IMR-90 (cell line): ENCODE data around the gene STAT3. TPM values are rescaled to one million over a fixed set of nuclear protein-coding genes. Genes with fewer than 3 reads are reported as not detected.

Experiments used
- ATAC-seq: fragments of 200-7000 bp; cut with Tn5 transposase; 2 replicates; pipeline ENCODE4 v1.9.1; 2020; ENCODE audit warnings: low read depth, mild to moderate bottlenecking, moderate library complexity
- BruUV-seq: library from RNA; stranded (reverse); fragments of 400-500 nt; replicated peaks from 2 replicates; lab custom pipeline; 2021; lab: Mats Ljungman, UMichigan
- CTCF ChIA-PET: fragments of 300-600 bp; formaldehyde crosslinking; extraction: SDS; loops from one replicate; lab custom pipeline; 2021; ENCODE audit warnings: antibody characterized with exemption; lab: Yijun Ruan, JAX
- POLR2A ChIA-PET: fragments of 300-600 bp; sonication (Branson Sonifier 250); formaldehyde crosslinking; loops from one replicate; lab custom pipeline; 2022; ENCODE audit warnings: antibody characterized with exemption; ENCODE audit not compliant: unreplicated experiment; lab: Charles Lee
- DNase-seq: peaks from one replicate; pipeline ENCODE4 v3.0.0; 2013
- H2AFZ ChIP-seq: replicated peaks from 2 replicates; pipeline ENCODE3; 2013; ENCODE audit warnings: low read length, mild to moderate bottlenecking; ENCODE audit not compliant: poor library complexity
- H2AK5ac ChIP-seq: 2 replicates; pipeline ENCODE4 v1.6.1; 2013; ENCODE audit warnings: low read depth, low read length, inconsistent platforms
- H2AK9ac ChIP-seq: replicated peaks from 2 replicates; pipeline ENCODE3; 2013; ENCODE audit warnings: mild to moderate bottlenecking, low read depth, low read length, moderate library complexity; ENCODE audit not compliant: poor library complexity
- H2BK120ac ChIP-seq: 2 replicates; pipeline ENCODE4 v1.6.1; 2013; ENCODE audit warnings: low read depth, low read length, inconsistent platforms
- H2BK15ac ChIP-seq: 3 replicates; pipeline ENCODE4 v1.6.1; 2013; ENCODE audit warnings: low read depth, low read length, inconsistent platforms
- H2BK20ac ChIP-seq: 2 replicates; pipeline ENCODE4 v1.6.1; 2013; ENCODE audit warnings: low read depth, mild to moderate bottlenecking, inconsistent platforms, low read length, moderate library complexity
- H2BK5ac ChIP-seq: 2 replicates; pipeline ENCODE4 v1.6.1; 2013; ENCODE audit warnings: mild to moderate bottlenecking, low read depth, low read length, inconsistent platforms; ENCODE audit not compliant: poor library complexity, severe bottlenecking
- H3K14ac ChIP-seq: replicated peaks from 2 replicates; pipeline ENCODE4 v1.6.1; 2013; ENCODE audit warnings: low read depth, low read length, inconsistent platforms
- H3K18ac ChIP-seq: 2 replicates; pipeline ENCODE4 v1.6.1; 2013; ENCODE audit warnings: low read depth, low read length, control low read depth
- H3K23ac ChIP-seq: 2 replicates; pipeline ENCODE4 v1.6.1; 2013; ENCODE audit warnings: low read depth, low read length, inconsistent platforms
- H3K27ac ChIP-seq: 2 replicates; pipeline ENCODE4 v1.5.1; 2013; ENCODE audit warnings: mild to moderate bottlenecking, control low read depth, low read length; ENCODE audit not compliant: insufficient read depth
- H3K27me3 ChIP-seq: 2 replicates; pipeline ENCODE4 v1.6.1; 2013; ENCODE audit warnings: low read length; ENCODE audit not compliant: control insufficient read depth, insufficient read depth
- H3K36me3 ChIP-seq: 2 replicates; pipeline ENCODE4 v1.6.1; 2013; ENCODE audit warnings: low read length, mixed read lengths; ENCODE audit not compliant: control insufficient read depth, insufficient read depth
- H3K4ac ChIP-seq: 2 replicates; pipeline ENCODE4 v1.6.1; 2013; ENCODE audit warnings: low read depth, low read length, inconsistent platforms
- H3K4me1 ChIP-seq: 2 replicates; pipeline ENCODE4 v1.6.1; 2013; ENCODE audit warnings: low read length, mixed read lengths; ENCODE audit not compliant: control insufficient read depth, insufficient read depth
- H3K4me2 ChIP-seq: 2 replicates; pipeline ENCODE4 v1.6.1; 2013; ENCODE audit warnings: low read depth, mild to moderate bottlenecking, control low read depth, low read length, moderate library complexity
- H3K4me3 ChIP-seq: 2 replicates; pipeline ENCODE4 v1.5.1; 2013; ENCODE audit warnings: low read depth, mild to moderate bottlenecking, control low read depth, low read length, moderate library complexity; ENCODE audit not compliant: insufficient read depth
- H3K56ac ChIP-seq: 2 replicates; pipeline ENCODE4 v1.6.1; 2013; ENCODE audit warnings: low read length, inconsistent platforms; ENCODE audit not compliant: insufficient read depth; ENCODE audit errors: extremely low read depth
- H3K79me1 ChIP-seq, 2 experiments: 2 replicates each; pipeline ENCODE4 v1.6.1; 2013; ENCODE audit warnings: low read length in 2 of 2, inconsistent platforms in 1 of 2, low read depth in 1 of 2
- H3K9ac ChIP-seq: 2 replicates; pipeline ENCODE4 v1.6.1; 2013; ENCODE audit warnings: low read depth, low read length, control low read depth
- H3K9me1 ChIP-seq: 2 replicates; pipeline ENCODE4 v1.6.1; 2013; ENCODE audit warnings: low read length, inconsistent platforms; ENCODE audit not compliant: insufficient read depth
- H3K9me3 ChIP-seq: 2 replicates; pipeline ENCODE4 v1.6.1; 2013; ENCODE audit warnings: low read length; ENCODE audit not compliant: control insufficient read depth, insufficient read depth
- H4K20me1 ChIP-seq: 2 replicates; pipeline ENCODE4 v1.6.1; 2013; ENCODE audit warnings: low read length, inconsistent platforms; ENCODE audit not compliant: insufficient read depth
- H4K5ac ChIP-seq: 2 replicates; pipeline ENCODE4 v1.6.1; 2013; ENCODE audit warnings: mild to moderate bottlenecking, low read depth, low read length, control low read depth
- H4K8ac ChIP-seq, 2 experiments: 2 replicates each; pipeline ENCODE4 v1.6.1; 2013; ENCODE audit warnings: low read depth in 2 of 2, low read length in 2 of 2, control low read depth in 1 of 2, inconsistent platforms in 1 of 2
- H4K91ac ChIP-seq: 2 replicates; pipeline ENCODE4 v1.6.1; 2013; ENCODE audit warnings: low read depth, low read length, inconsistent platforms; ENCODE audit not compliant: insufficient read depth
- BHLHE40 ChIP-seq: fragments of 150-350 bp; IDR thresholded peaks from 2 replicates; pipeline ENCODE4 v1.6.1; 2016; ENCODE audit warnings: mild to moderate bottlenecking, low read depth, low read length
- CEBPB ChIP-seq: IDR thresholded peaks from 2 replicates; pipeline ENCODE4 v1.6.1; 2012; ENCODE audit warnings: low read depth, low read length, improper control_type of control experiment
- CHD1 ChIP-seq: IDR thresholded peaks from 2 replicates; pipeline ENCODE4 v1.6.1; 2012; ENCODE audit warnings: low read depth, low read length, improper control_type of control experiment
- CTCF ChIP-seq: conservative IDR thresholded peaks from 2 replicates; pipeline ENCODE4 v1.5.1; 2012; ENCODE audit warnings: mild to moderate bottlenecking, low read depth, low read length, improper control_type of control experiment
- ELK1 ChIP-seq: fragments of 150-350 bp; IDR thresholded peaks from 2 replicates; pipeline ENCODE4 v1.6.1; 2016; ENCODE audit warnings: low read depth, mild to moderate bottlenecking, low read length, moderate library complexity, borderline replicate concordance
- FOS ChIP-seq: fragments of 150-350 bp; IDR thresholded peaks from 2 replicates; pipeline ENCODE4 v1.6.1; 2016; ENCODE audit warnings: low read depth, low read length
- MAFK ChIP-seq: IDR thresholded peaks from 2 replicates; pipeline ENCODE4 v1.6.1; 2012; ENCODE audit warnings: low read depth, low read length, improper control_type of control experiment
- MAZ ChIP-seq: IDR thresholded peaks from 2 replicates; pipeline ENCODE4 v1.6.1; 2012; ENCODE audit warnings: low read depth, mild to moderate bottlenecking, low read length, improper control_type of control experiment, moderate library complexity, borderline replicate concordance
- MXI1 ChIP-seq: IDR thresholded peaks from 2 replicates; pipeline ENCODE4 v1.6.1; 2012; ENCODE audit warnings: low read depth, mild to moderate bottlenecking, low read length, moderate library complexity, borderline replicate concordance
- NFE2L2 ChIP-seq: fragments of 150-350 bp; IDR thresholded peaks from 2 replicates; pipeline ENCODE4 v1.6.1; 2016; ENCODE audit warnings: low read depth, mild to moderate bottlenecking, low read length
- POLR2A ChIP-seq: IDR thresholded peaks from 2 replicates; pipeline ENCODE4 v1.6.1; 2012; ENCODE audit warnings: mild to moderate bottlenecking, low read depth, low read length
- RAD21 ChIP-seq: IDR thresholded peaks from 2 replicates; pipeline ENCODE4 v1.6.1; 2012; ENCODE audit warnings: low read length, improper control_type of control experiment
- RCOR1 ChIP-seq: IDR thresholded peaks from 2 replicates; pipeline ENCODE4 v1.6.1; 2012; ENCODE audit warnings: mild to moderate bottlenecking, low read length, improper control_type of control experiment; ENCODE audit not compliant: insufficient replicate concordance
- RFX5 ChIP-seq: IDR thresholded peaks from 2 replicates; pipeline ENCODE4 v1.8.0; 2012; ENCODE audit warnings: low read depth, mild to moderate bottlenecking, low read length, moderate library complexity
- SMC3 ChIP-seq: fragments of 150-350 bp; IDR thresholded peaks from 2 replicates; pipeline ENCODE4 v1.6.1; 2016; ENCODE audit warnings: low read depth, mild to moderate bottlenecking, antibody characterized with exemption, low read length, moderate library complexity
- USF2 ChIP-seq: fragments of 150-350 bp; IDR thresholded peaks from 2 replicates; pipeline ENCODE4 v1.6.1; 2017; ENCODE audit warnings: mild to moderate bottlenecking, antibody characterized with exemption, low read length, low read depth
- WGBS, 2 experiments: methylation state at CpG; one replicate each; pipeline versions ENCODE4 v1.1.5 to v1.1.7; 2013; ENCODE audit warnings: missing lambda C conversion rate in 2 of 2; ENCODE audit not compliant: insufficient read length in 1 of 2; ENCODE audit errors: extremely low coverage in 2 of 2; 5-methylcytosine and 5-hydroxymethylcytosine counted together
- dilution Hi-C: fragments of 300-500 bp; cut with HindIII; formaldehyde crosslinking; loops from one replicate; pipeline ENCODE4 v1.14.3; 2018; ENCODE audit warnings: low sequenced_read_pairs; ENCODE audit not compliant: unreplicated experiment
- in situ Hi-C: fragments of 300-500 bp; cut with MboI; formaldehyde crosslinking; loops from 3 replicates; pipeline ENCODE4 v1.14.3; 2019; ENCODE audit warnings: low sequenced_read_pairs, inconsistent platforms, mixed read lengths
- intact Hi-C: fragments of 100-400 bp; cut with micrococcal nuclease; formaldehyde crosslinking; loops from 2 replicates; pipeline ENCODE4 v1.10.0; 2022
- polyA plus RNA-seq, 3 experiments: library from polyadenylated mRNA; depleted of rRNA; stranded (reverse); fragments of >200 nt; gene quantifications; 2 replicates each; pipeline ENCODE4 v1.2.3, GENCODE V29; 2012; ENCODE audit warnings: low replicate concordance in 1 of 3
- total RNA-seq: library from RNA; depleted of rRNA; stranded (reverse); fragments of >200 nt; gene quantifications from 2 replicates; pipeline ENCODE4 v1.2.3, GENCODE V29; 2012

Gene STAT3
- total and polyA plus RNA-seq, 2 of the 4 experiments (the other 2 are of a cell fraction) = 47.2 to 66.3 TPM

- H3K36me3 ChIP-seq = peaks cover 36% of the 10 kb centered on the region
- no peaks in the 10 kb centered on the region for H3K27me3 ChIP-seq
- no peak overlapping the region for H4K8ac ChIP-seq
- no peak for DNase-seq
- H2AK5ac ChIP-seq = no peak overlapping the region
- no peak overlapping the region for H3K9ac ChIP-seq
- in situ Hi-C loops (no loop called here), dilution Hi-C loops (no loop called here), intact Hi-C loops (no loop called here)
- POLR2A ChIA-PET = no interaction called here
- H3K27ac ChIP-seq = no peak overlapping the region
- no TSS peak for BruUV-seq
- no peak overlapping the region for H3K14ac ChIP-seq
- no peak overlapping the region for H3K4ac ChIP-seq
- no peak overlapping the region for H3K4me2 ChIP-seq
- no peak for ATAC-seq
- WGBS, 2 experiments = 93% methylated on average over 3 of the region's 13 CpGs; no CpG with 5 or more reads in 1 of the 2 experiments
- no peak overlapping the region for H4K91ac ChIP-seq
- H3K9me1 ChIP-seq = peaks cover 18% of the 10 kb centered on the region
- H2BK15ac ChIP-seq = no peak overlapping the region
- no peak overlapping the region for H3K18ac ChIP-seq
- H3K4me3 ChIP-seq = no peak overlapping the region
- no peak overlapping the region for H2BK20ac ChIP-seq
- H3K23ac ChIP-seq = no peak overlapping the region
- no peak overlapping the region for H3K56ac ChIP-seq
- H2BK5ac ChIP-seq = no peak overlapping the region
- H4K20me1 ChIP-seq = peaks cover 66% of the 10 kb centered on the region; the same call in 1 of the 2 replicates
- no peak overlapping the region for H2AFZ ChIP-seq
- no peak overlapping the region for H4K5ac ChIP-seq
- TF ChIP-seq SMC3 (no peak), POLR2A (no peak), RAD21 (no peak), MAFK (no peak), BHLHE40 (no peak), FOS (no peak), CTCF (no peak), MXI1 (no peak), ELK1 (no peak), RCOR1 (no peak), RFX5 (no peak), CEBPB (no peak), USF2 (no peak), CHD1 (no peak), MAZ (no peak), NFE2L2 (no peak)
- H3K9me3 ChIP-seq = no peaks in the 10 kb centered on the region
- H3K79me1 ChIP-seq = peaks cover 43 to 74% of the 10 kb centered on the region in 2 experiments
- no peak overlapping the region for H2AK9ac ChIP-seq
- CTCF ChIA-PET = no interaction called here
- peaks cover 20% of the 10 kb centered on the region for H3K4me1 ChIP-seq
- no peak overlapping the region for H2BK120ac ChIP-seq
Measured at GRCh38 chr17:42345396-42346073, 42.7 kb downstream of the STAT3 start.
